ENCODE measurements around the gene MARS1.

GRCh38 chr12:57523706-57524614 is 36.1 kb downstream of the MARS1 start:
- TF ChIP-seq TAF1 (IDR thresholded peaks at IDR 0.05; ENCODE audit: borderline replicate concordance, insufficient read depth, low read length) (no peak), POLR2AphosphoS5 (IDR thresholded peaks at IDR 0.05; ENCODE audit: low read depth, low read length) (0 out of 2 replicates have a peak, but pooled peaks have one; percentile 14), REST (IDR thresholded peaks at IDR 0.05; ENCODE audit: insufficient read depth in 1 of 2, low read depth in 2 of 2, low read length in 2 of 2) (no peak), FOXP2 (optimal IDR thresholded peaks at IDR 0.05; ENCODE audit: borderline replicate concordance, extremely low read depth, extremely low read length, insufficient read depth) (no peak), SIN3A (IDR thresholded peaks at IDR 0.05; ENCODE audit: borderline replicate concordance, insufficient read depth, low read length) (no peak)
